H1 (cell line): ENCODE results near the gene ZNF433. TPM values are rescaled to one million over a fixed set of nuclear protein-coding genes. Genes with fewer than 3 reads are reported as not detected.

Experiments used
- CBX8 ChIP-seq: fragments of 300-800, 300-1000 bp; sonication (generic); IDR thresholded peaks from 2 replicates; pipeline ENCODE4 v1.7.1; 2016; ENCODE audit warnings: low read depth, low read length, borderline replicate concordance
- CHD2 ChIP-seq: IDR thresholded peaks from 2 replicates; pipeline ENCODE4 v1.6.1; 2012; ENCODE audit warnings: low read length, improper control_type of control experiment
- SP4 ChIP-seq: IDR thresholded peaks from 2 replicates; pipeline ENCODE4 v1.6.1; 2012; ENCODE audit warnings: low read length, inconsistent platforms
- SUZ12 ChIP-seq: fragments of 200-600 bp; sonication (generic); IDR thresholded peaks from 2 replicates; pipeline ENCODE4 v1.6.1; 2012; ENCODE audit warnings: mild to moderate bottlenecking, inconsistent platforms, low read length, moderate library complexity, mixed read lengths
- polyA plus RNA-seq, 7 experiments: library from polyadenylated mRNA; depleted of rRNA in 3 of 7; stranded (reverse) in 5 of 7; unstranded in 2 of 7; fragments of >200 nt in 5 of 7; fragments of 200-250 nt in 2 of 7; gene quantifications; 1 replicate in 5 of 7; 2 replicates in 1 of 7; 4 replicates in 1 of 7; pipeline versions ENCODE4 v1.2.1 to v1.2.3, GENCODE V29; 2011 to 2013; ENCODE audit warnings: missing spikeins in 2 of 7, mixed read lengths in 2 of 7
- total RNA-seq: library from RNA; stranded (reverse); fragmentation: NEBNext Ultra II Directional; extraction: Animal tissue kit (Norgen Biotek cat#: 25700); gene quantifications from 2 replicates; pipeline ENCODE4 v1.2.1, GENCODE V29; 2021

ZNF433 gene
- total and polyA plus RNA-seq, 2 of the 8 experiments (the other 6 are each of a cell fraction or from before 2014, with no cell fraction given) = 0.68 to 1.8 TPM

- TF ChIP-seq SUZ12 = no peak
- no peak for TF ChIP-seq SP4
- TF ChIP-seq CHD2 = no peak
- TF ChIP-seq CBX8 = no peak
Measured at GRCh38 chr19:12015753-12016116, 19.7 kb downstream of the ZNF433 start (continued).
